ENCODE results near the gene FGB.
"Not testable (repeated sequence)": the region's sequence is repeated elsewhere in the genome, so short reads cannot be mapped to it uniquely, and the experiment has no call there.

Gene FGB

GRCh38 chr4:154566639-154567204 is 3.9 kb downstream of the FGB start:
- no peak for DNase-seq

- DNase-seq, result no peak
Measured at GRCh38 chr4:154569028-154569427, 6.2 kb downstream of the FGB start.

GRCh38 chr4:154569584-154569983 is 6.8 kb downstream of the FGB start:
- DNase-seq, result no peak

GRCh38 chr4:154573190-154573870 is 10.5 kb downstream of the FGB start:
- DNase-seq, result no peak

GRCh38 chr4:154574311-154574710 is 11.5 kb downstream of the FGB start:
- no peak for DNase-seq

- no peak for DNase-seq
Measured at GRCh38 chr4:154577324-154577723, 14.5 kb downstream of the FGB start.

GRCh38 chr4:154578919-154579318 is 16.1 kb downstream of the FGB start:
- no peak for DNase-seq

GRCh38 chr4:154579927-154580326 is 17.1 kb downstream of the FGB start:
- DNase-seq, result no peak

- DNase-seq, result no peak
Measured at GRCh38 chr4:154582723-154583122, 19.9 kb downstream of the FGB start.

GRCh38 chr4:154583230-154583629 is 20.4 kb downstream of the FGB start:
- no peak for DNase-seq

GRCh38 chr4:154583677-154584076 is 20.9 kb downstream of the FGB start:
- DNase-seq, result no peak

- no peak for DNase-seq
Measured at GRCh38 chr4:154584259-154584658, 21.4 kb downstream of the FGB start.

GRCh38 chr4:154585369-154586018 is 22.7 kb downstream of the FGB start:
- DNase-seq, result no peak

GRCh38 chr4:154586296-154587033 is 23.7 kb downstream of the FGB start:
- no peak for DNase-seq

- no peak for DNase-seq
Measured at GRCh38 chr4:154588198-154588597, 25.4 kb downstream of the FGB start.

- DNase-seq, result no peak
Measured at GRCh38 chr4:154589296-154590197, 26.7 kb downstream of the FGB start.

GRCh38 chr4:154590329-154591006 is 27.7 kb downstream of the FGB start, which contains the start of gene FGA:
TSS of gene FGA (minus strand) at chr4:154590742. CDS start at chr4:154590687, 55 bp downstream.
- no peak for DNase-seq

- no peak for DNase-seq
Measured at GRCh38 chr4:154591890-154592289, 29.1 kb downstream of the FGB start.

- DNase-seq, result no peak
Measured at GRCh38 chr4:154593868-154594267, 31.1 kb downstream of the FGB start.

GRCh38 chr4:154594343-154594742 is 31.5 kb downstream of the FGB start:
- DNase-seq, result not testable (repeated sequence)

- no peak for DNase-seq
Measured at GRCh38 chr4:154595807-154596206, 33.0 kb downstream of the FGB start.

GRCh38 chr4:154597281-154597680 is 34.5 kb downstream of the FGB start:
- DNase-seq, result not testable (repeated sequence)

Data from activated gamma-delta T cell treated with Interleukin-2 at 50 U/mL for 16 hours (primary cell).